Heart left ventricle (tissue), 13 donors: ENCODE measurements around the gene ATF6.

ENCODE experiments used
- CTCF ChIP-seq, 12 donors: fragments of 200-600 bp; sonication (generic) in 4 of 12; IDR thresholded peaks; one replicate each; pipeline versions ENCODE4 v1.5.0 to v1.8.0; 2018 to 2022; ENCODE audit warnings: antibody characterized with exemption in 12 of 12, mild to moderate bottlenecking in 5 of 12
- POLR2A ChIP-seq, 2 donors: fragments of 450-650 bp; IDR thresholded peaks; one replicate each; pipeline ENCODE4 v1.6.1; 2017; ENCODE audit warnings: antibody characterized with exemption in 2 of 2, mild to moderate bottlenecking in 2 of 2, moderate library complexity in 2 of 2
- donor health status: ischemic (EF 13 %, LVEDD 7.1; RV severe dilation, severe dysfunction).
- donor health status: DM: no; HTN: yes; CAD: no.
- donor health status: DM: no; HTN: no; CAD: no.
- donor health status: ischemic (EF 25% LVEDD 6.9; RV normal size, moderate dysfunction).
- donor health status: ischemic (EF 25% LVEDD 5.7; RV mildly dilated, moderate dysfunction).
- donor health status: ischemic (EF 35%, LVEDD 5.7; RV mildly dilated, moderate dysfunction).
- donor health status: nonischemic (EF 11% LVEDD 7.7; RV severe dilation, severe dysfunction).
- donor health status: DM: yes; HTN: yes; CAD: no.
- donor health status: PGD.
- donor health status: ischemic (EF 29% LVEDD 5.4; RV normal size, mild dysfunction).
- donor health status: nonischemic (EF 23%, LVEDD 6.1; RV moderate dilation, normal function).

GRCh38 chr1:161914595-161914994 is 148.5 kb downstream of the ATF6 start:
- TF ChIP-seq CTCF (IDR thresholded peaks at IDR 0.05) (no peak), POLR2A (IDR thresholded peaks at IDR 0.05) (no peak)
